SH-SY5Y (cell line): ENCODE measurements around the gene CLEC12A.

ENCODE experiments used
- GATA2 ChIP-seq: IDR thresholded peaks from 2 replicates; pipeline ENCODE4 v1.6.1; 2011; ENCODE audit warnings: mild to moderate bottlenecking, low read depth, low read length
- GATA3 ChIP-seq: IDR thresholded peaks from 2 replicates; pipeline ENCODE4 v1.6.1; 2011; ENCODE audit warnings: low read depth, mild to moderate bottlenecking, low read length, moderate library complexity

CLEC12A gene

DNA sequence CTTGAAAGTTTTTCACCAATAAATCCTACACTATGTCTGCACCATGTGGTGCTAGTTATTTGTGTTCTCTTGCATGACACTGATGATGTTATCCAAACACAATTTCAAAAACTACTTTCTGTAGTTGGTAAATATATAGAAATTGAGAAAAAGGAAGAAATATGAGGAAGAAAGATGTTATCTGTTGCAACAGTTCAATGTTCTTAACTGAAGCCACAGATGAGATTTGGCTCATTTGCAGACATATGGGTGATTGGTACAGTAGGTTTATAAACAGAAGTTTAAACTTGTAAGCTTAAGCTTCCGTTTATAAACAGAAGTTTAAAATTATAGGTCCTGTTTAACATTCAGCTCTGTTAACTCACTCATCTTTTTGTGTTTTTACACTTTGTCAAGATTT is at the start of gene CLEC12A:
TSS of gene CLEC12A (plus strand) at position 229 of the 400 bp plus-strand sequence. CDS start 188 bp downstream, outside the sequence.
- TF ChIP-seq GATA2, result no peak
- no peak for TF ChIP-seq GATA3

DNA sequence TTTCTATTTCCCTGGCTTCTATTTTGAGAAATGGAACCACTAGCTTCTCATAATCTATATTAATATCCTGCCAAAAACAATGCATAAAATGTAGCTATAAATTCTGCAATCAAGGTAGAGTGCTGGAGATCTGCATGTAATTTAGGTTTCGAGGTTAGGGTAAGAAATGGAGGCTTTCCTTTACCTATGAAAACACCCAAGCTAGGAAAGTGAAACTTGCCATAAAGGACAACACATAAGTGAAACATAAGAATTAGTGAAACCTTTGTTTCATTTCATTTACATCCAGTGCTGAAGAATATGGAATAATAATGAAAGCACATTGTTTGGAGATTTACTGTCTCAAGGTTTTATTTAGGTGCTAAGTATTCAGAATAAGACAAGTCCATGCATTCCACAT is 48.8 kb upstream of the CLEC12A start:
- TF ChIP-seq GATA2 (no peak), GATA3 (no peak)

DNA sequence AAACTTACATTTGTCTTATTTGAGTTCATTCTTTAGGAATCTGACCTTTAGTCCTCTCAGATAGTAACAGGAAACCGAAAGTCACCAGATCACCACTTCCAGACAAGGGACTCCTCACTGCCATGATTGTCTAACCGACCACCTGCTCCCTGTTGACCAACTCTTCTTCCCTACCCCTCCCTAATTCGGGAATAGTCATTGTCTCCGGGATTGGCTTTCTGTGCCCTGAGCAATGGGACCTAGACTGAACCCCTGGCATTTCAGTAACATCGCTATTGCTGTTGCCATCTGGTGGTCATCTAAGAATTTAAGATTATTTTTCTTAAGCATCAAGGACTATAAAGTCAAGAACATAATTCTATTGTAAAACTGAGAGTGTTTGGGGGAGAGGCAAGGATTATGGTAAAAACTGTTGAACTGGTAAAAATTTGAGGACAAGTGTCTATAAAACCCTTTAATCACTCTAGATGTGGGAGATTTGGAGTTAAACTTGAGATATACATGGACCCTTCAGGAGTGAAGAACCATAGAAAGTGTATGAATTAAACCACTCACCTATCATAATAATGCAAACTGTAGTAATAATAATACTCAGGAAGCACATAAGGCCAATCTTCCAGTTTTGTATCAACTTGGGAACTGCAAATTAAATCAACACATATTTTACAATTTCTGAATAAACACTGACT is 45.4 kb upstream of the CLEC12A start:
- TF ChIP-seq GATA3 (no peak), GATA2 (no peak)

DNA sequence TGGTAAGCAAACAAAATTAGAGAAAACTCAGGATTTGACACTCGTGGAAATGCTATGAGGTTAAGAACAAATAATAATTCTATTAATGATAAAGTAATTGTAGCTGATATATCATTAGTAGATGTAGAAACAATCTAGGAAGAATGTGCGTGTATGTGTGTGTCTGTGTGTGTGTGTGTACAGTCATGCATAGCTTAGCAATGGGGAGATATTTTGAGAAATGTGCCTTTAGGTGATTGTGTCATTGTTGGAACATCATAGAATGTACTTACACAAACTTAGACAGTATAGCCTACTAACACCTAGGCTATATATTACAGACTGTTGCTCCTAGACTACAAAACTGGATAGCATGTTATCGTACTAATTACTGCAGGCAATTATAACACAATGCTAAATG is 44.3 kb upstream of the CLEC12A start:
- TF ChIP-seq GATA3 (no peak), GATA2 (no peak)

DNA sequence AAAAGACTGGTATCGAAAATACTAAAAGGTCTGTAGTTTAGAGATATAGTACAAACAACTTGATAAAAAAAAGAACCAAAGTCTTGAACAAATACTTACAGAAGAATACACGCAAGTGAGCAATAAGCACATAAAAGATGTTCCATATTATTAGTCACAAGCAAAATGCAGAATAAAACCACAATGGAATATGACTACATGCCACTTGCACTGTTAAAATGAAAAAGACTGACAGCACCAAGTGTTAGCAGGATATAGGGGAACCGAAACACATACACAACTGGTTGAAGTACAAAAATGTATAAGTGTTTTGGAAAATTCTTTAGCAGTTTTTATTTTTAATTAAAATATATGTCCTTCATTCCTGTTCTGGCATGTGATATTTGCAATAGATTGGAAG is 42.6 kb upstream of the CLEC12A start:
- TF ChIP-seq GATA2, result no peak
- no peak for TF ChIP-seq GATA3

DNA sequence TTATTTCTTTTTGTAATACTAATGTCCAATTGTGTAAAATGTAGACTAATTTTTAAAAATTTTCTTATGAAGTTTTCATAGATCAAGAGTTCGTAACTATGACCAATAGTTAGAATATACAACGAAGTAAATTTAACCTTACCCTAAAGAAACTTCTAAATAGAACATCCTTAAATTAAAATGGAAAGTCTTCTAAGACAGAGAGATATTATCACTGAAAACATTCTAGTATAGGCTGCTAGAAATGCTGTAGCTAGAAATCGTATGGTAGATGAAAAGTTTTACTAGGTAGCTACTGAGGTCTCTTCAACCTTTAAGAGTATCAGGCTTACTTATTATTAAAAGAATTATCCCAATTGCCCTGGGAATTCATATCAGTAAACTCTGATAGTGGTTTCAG is 40.0 kb upstream of the CLEC12A start:
- TF ChIP-seq GATA2 (no peak), GATA3 (no peak)

DNA sequence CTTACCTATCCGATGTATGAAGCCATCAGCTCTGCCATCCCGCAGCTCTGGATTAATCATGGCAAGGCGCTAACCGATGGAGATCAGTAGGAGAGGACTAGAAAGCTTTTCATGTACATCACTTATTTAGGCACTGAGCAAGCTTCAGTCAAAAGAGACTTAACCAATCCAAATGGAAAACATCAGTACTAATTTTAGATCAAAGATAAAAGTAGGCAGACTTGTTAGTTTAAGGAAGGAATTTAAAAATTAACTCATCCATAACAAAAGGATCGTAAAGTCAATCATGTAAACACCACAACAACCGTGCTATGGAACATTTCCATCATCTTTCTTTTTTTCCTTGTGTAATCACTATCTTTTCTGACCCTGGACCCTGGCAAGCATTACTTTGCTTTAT is 38.9 kb upstream of the CLEC12A start, which contains the start of gene CLEC2A:
TSS of gene CLEC2A (minus strand) at position 101 of the 400 bp plus-strand sequence. CDS start at position 60, 41 bp downstream.
- no peak for TF ChIP-seq GATA2
- no peak for TF ChIP-seq GATA3

DNA sequence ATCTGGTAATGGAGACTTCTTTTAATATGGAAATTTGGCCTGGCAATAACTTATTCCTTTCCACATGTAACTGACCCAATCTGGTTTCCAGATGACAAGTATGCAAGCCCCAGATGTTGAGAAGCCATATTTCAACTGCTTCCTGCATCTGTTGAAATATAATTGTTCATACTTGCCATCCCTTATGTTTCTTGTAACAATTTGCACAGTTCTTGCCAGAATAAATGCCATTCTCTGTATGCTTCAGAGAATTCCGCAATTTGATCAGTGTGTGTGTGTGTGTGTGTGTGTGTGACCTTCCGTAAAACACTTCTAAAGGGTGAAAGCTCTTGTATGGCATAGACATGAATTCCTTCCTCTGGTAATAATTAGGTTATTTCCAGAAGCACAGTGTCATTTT is 37.3 kb upstream of the CLEC12A start:
- TF ChIP-seq GATA3 (no peak), GATA2 (no peak)

DNA sequence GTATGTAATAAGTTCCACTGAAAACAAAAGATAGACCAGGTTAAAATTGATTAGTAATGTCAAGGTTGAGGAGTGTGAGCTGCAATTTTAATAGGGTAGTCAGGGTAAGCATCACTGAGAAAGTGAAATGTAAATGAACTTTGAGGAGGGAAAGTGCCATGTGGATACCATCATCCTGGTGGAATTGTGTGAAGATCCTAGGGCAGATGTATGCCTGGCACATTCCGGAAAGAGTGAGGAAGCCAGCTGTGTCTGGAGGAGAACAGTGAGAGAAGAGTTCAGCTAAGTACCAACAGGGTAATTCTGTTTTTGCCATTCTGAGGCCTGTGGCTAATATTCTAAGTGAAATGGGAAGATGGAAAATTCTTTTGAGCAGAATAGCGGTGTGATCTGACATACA is 36.2 kb upstream of the CLEC12A start:
- TF ChIP-seq GATA2, result no peak
- TF ChIP-seq GATA3, result no peak

DNA sequence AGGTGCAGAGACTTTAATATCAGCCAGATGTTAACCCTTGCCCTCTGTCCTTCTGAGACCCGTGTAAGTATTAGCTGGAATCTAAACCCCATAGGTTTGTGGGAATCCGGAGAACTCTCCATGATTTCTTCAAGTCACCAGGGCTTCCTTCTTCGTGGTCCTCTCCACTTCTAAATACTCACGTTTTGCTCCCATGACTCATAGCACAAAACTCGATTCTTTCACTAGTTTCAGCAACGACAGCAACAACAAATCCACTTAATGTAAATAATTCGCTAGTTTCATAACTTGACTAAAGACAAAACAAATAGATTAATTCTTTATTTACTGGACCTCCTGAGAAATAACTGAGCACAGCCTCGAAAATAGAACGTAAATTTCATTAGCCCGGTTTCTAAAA is 34.6 kb upstream of the CLEC12A start:
- TF ChIP-seq GATA2 (no peak), GATA3 (no peak)

DNA sequence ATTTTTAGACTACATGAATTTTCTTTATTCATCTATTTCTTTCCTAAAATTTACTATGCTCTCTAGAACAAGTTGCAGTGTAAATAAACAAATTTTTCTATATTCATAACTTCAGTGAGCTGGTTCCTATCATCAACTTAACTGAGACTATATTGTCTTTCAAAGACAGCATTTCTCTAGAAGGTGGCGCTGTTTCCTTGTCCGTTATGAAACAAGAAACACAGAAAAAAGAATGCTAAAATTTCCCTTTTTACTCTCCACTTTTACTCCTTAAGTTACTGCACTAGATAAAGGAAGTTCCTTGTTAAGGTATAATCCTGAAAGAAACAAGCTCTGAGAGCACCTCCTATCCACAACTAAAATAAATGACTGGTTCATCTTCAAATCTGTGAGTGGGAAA is 30.8 kb upstream of the CLEC12A start:
- TF ChIP-seq GATA3, result no peak
- no peak for TF ChIP-seq GATA2

DNA sequence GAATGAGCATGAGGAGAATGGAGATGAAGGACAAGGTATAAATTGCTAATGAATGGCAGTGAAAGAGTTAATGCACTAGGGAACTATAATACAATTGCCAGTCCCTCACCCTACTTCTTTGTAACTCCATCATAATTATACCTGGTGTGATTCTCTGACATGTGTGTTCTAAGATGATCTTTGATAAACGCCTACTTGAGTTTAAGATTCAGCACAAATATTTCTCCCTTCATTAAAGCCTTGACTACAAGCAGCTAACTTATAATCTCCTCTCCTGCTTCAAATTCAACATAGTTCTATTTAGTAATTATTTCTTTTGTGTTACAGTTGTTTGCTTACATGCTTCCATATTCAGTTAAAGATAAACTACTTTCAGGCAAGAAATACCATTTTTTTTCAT is 29.4 kb upstream of the CLEC12A start:
- no peak for TF ChIP-seq GATA2
- no peak for TF ChIP-seq GATA3

DNA sequence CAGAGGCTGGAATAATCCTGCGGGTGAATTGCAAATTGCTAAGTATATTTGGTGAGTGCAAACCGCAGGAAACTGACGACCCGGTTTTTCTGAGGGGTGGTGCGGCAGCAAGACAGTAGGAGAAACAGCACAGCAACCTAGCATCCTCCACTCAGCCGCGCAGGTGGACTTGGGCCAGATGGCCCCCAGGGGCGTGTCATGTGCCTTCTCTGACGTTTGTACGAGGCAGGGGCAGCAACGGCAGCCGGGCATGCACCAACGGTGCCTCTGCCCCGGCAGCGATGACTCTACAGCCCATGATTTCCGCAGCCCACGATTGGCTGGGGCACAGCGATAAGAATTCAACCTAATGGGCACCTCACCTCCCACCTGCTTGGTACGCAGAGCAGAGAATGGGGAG is 28.0 kb upstream of the CLEC12A start:
- no peak for TF ChIP-seq GATA3
- no peak for TF ChIP-seq GATA2

DNA sequence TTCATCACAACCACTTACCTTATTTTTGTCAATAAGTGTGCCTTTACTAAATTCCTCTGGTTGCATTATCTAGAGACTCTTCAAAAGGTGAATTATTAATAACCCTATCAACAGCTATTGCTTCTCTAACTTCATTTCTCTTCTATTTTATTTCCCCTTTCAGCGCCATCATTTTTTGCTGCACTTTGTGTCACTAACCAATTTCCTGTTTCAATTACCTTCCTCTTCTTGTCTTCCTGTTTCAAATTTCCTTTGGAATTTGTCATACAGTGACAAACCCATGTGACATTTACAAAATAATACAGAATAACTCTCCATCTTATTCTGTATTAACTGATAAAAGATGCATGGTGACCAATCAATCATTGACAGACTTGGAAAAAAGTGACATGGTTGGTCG is 26.8 kb upstream of the CLEC12A start:
- TF ChIP-seq GATA3 (no peak), GATA2 (no peak)

DNA sequence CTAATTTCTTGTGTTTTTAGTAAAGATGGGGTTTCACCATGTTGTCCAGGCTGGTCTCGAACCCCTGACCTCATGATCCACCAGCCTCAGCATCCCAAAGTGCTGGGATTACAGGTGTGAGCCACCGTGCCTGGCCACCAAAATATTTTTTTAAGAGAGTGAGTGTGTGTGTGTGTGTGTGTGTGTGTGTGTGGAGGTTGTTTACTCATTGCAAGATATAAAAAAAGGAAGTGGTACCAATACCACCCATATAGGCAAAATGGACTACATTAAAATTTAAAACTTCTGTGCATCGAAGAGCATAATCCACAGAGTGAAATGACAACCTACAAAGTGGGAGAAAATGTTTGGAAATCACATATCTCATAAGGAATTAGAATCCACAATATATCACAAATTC is 23.5 kb upstream of the CLEC12A start:
- TF ChIP-seq GATA3 (no peak), GATA2 (no peak)

DNA sequence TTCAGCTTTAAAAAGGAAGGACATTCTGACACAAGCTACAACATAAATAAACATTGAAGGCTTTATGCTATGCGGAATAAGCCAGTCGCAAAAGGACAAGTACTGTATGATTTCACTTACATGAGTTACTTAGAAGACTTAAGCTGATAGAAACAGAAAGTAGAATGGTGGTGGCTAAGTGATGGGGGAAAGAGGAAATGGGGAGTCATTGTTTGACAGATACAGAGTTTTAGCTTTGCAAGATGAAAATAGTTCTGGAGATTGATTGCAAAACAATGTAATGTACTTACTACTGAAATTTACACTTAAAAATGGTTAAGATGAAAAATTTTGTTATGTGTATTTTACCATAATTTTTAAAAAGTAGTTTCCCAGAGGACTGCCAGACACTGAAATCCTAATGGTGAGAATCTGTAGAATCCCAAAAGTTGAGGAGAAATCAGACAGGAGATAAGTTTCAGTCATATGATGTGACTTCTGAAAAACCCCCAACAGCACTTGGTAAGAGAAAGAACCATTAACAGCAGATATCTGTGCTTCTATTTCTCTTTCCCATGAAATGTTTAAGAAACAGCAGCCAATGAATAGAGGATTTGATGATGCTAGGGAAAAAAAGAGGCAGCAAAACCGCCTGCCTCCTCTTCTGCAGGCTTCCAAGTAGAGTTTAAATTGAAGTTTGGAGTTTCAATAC is 22.5 kb upstream of the CLEC12A start:
- TF ChIP-seq GATA3 (no peak), GATA2 (no peak)
